Endothelial cell of umbilical vein (primary cell): ENCODE data around the gene NEMP1. TPM values are rescaled to one million over a fixed set of nuclear protein-coding genes. Genes with fewer than 3 reads are reported as not detected.

Experiments
- BruUV-seq: library from RNA; stranded (reverse); fragments of 400-500 nt; replicated peaks from 2 replicates; lab custom pipeline; 2021; lab: Mats Ljungman, UMichigan
- CTCF ChIA-PET: fragments of 300-600, 350-600 bp; sonication (Branson Sonifier 250); formaldehyde crosslinking; loops from one replicate; lab custom pipeline; 2021; ENCODE audit warnings: antibody characterized with exemption, inconsistent platforms; lab: Charles Lee
- POLR2A ChIA-PET: fragments of 300-600, 350-600 bp; sonication (Branson Sonifier 250); formaldehyde crosslinking; loops from one replicate; lab custom pipeline; 2021; ENCODE audit warnings: antibody characterized with exemption, inconsistent platforms; lab: Charles Lee
- DNase-seq: peaks from one replicate; pipeline ENCODE4 v3.0.0-alpha.2; 2011; ENCODE audit warnings: low read depth, low spot score
- FAIRE-seq: peaks from 2 replicates; lab custom pipeline; 2011; peaks lifted over from hg19 to GRCh38; lab: Jason Lieb, UNC
- H2AFZ ChIP-seq: 2 replicates; pipeline ENCODE4 v1.6.0; 2012; ENCODE audit warnings: low read depth, low read length, control low read depth, inconsistent platforms
- H3K27ac ChIP-seq: 2 replicates; pipeline ENCODE4 v1.5.1; 2011; ENCODE audit warnings: low read depth, mild to moderate bottlenecking, control low read depth, low read length, moderate library complexity; ENCODE audit not compliant: insufficient read depth
- H3K27me3 ChIP-seq, 2 experiments: 2 replicates each; pipeline versions ENCODE4 v1.6.0 to v1.6.1; 2011; ENCODE audit warnings: low read length in 2 of 2, mixed read lengths in 1 of 2; ENCODE audit not compliant: control insufficient read depth in 2 of 2, insufficient read depth in 2 of 2
- H3K36me3 ChIP-seq, 2 experiments: 2 replicates in 1 of 2; 3 replicates in 1 of 2; pipeline ENCODE4 v1.5.1; 2011; ENCODE audit warnings: low read length in 2 of 2, mild to moderate bottlenecking in 1 of 2, moderate library complexity in 1 of 2; ENCODE audit not compliant: control insufficient read depth in 2 of 2, insufficient read depth in 2 of 2; ENCODE audit errors: extremely low read depth in 1 of 2
- H3K4me1 ChIP-seq: 3 replicates; pipeline ENCODE4 v1.5.1; 2011; ENCODE audit warnings: mild to moderate bottlenecking, low read length; ENCODE audit not compliant: control insufficient read depth, insufficient read depth; ENCODE audit errors: extremely low read depth
- H3K4me2 ChIP-seq: 2 replicates; pipeline ENCODE4 v1.6.1; 2011; ENCODE audit warnings: low read length, control low read depth, mixed read lengths; ENCODE audit not compliant: insufficient read depth
- H3K4me3 ChIP-seq, 3 experiments: fragments of 200-600 bp in 1 of 3; sonication (generic), shearing (Covaris generic) in 1 of 3; replicated peaks in 1 of 3; 2 replicates each; pipeline ENCODE4 v1.5.1; 2011 to 2016; ENCODE audit warnings: control low read depth in 3 of 3, low read length in 3 of 3, mild to moderate bottlenecking in 2 of 3, inconsistent platforms in 1 of 3, low read depth in 1 of 3, moderate library complexity in 1 of 3; ENCODE audit not compliant: insufficient read depth in 1 of 3
- H3K79me2 ChIP-seq: 2 replicates; pipeline ENCODE4 v1.6.0; 2012; ENCODE audit warnings: low read length, inconsistent platforms; ENCODE audit not compliant: control insufficient read depth, insufficient read depth
- H3K9ac ChIP-seq: replicated peaks from 2 replicates; pipeline ENCODE3; 2011; ENCODE audit warnings: low read length, control low read depth; ENCODE audit not compliant: insufficient read depth; ENCODE audit errors: extremely low read depth
- H3K9me1 ChIP-seq: replicated peaks from 3 replicates; pipeline ENCODE4 v1.6.0; 2011; ENCODE audit warnings: mild to moderate bottlenecking, low read length; ENCODE audit not compliant: control insufficient read depth, insufficient read depth; ENCODE audit errors: extremely low read depth
- H3K9me3 ChIP-seq: replicated peaks from 2 replicates; pipeline ENCODE4 v1.5.1; 2012; ENCODE audit warnings: low read length, inconsistent platforms; ENCODE audit not compliant: control insufficient read depth, insufficient read depth
- H4K20me1 ChIP-seq: replicated peaks from 2 replicates; pipeline ENCODE3; 2011; ENCODE audit warnings: mild to moderate bottlenecking, low read length; ENCODE audit not compliant: control insufficient read depth, insufficient read depth; ENCODE audit errors: extremely low read depth
- CTCF ChIP-seq, 2 donors: IDR thresholded peaks; 1 replicate in 1 of 2; 2 replicates in 1 of 2; pipeline ENCODE4 v1.5.1; 2011; ENCODE audit warnings: low read length in 2 of 2, mild to moderate bottlenecking in 2 of 2, moderate library complexity in 2 of 2, control low read depth in 1 of 2, inconsistent platforms in 1 of 2, low read depth in 1 of 2; ENCODE audit not compliant: insufficient read depth in 1 of 2; ENCODE audit errors: extremely low read depth in 1 of 2
- EZH2 ChIP-seq: IDR thresholded peaks from 2 replicates; pipeline ENCODE4 v1.6.1; 2012; ENCODE audit warnings: borderline replicate concordance, low read depth, mild to moderate bottlenecking, moderate library complexity, low read length, inconsistent platforms; ENCODE audit not compliant: severe bottlenecking
- FOS ChIP-seq: IDR thresholded peaks from 2 replicates; pipeline ENCODE4 v1.6.1; 2011; ENCODE audit warnings: mild to moderate bottlenecking, low read length, moderate library complexity, borderline replicate concordance; ENCODE audit not compliant: insufficient read depth
- GATA2 ChIP-seq: IDR thresholded peaks from 2 replicates; pipeline ENCODE4 v1.7.0; 2011; ENCODE audit warnings: low read depth, mild to moderate bottlenecking, moderate library complexity, mixed read lengths, low read length; ENCODE audit not compliant: insufficient read length, insufficient read depth
- JUN ChIP-seq: IDR thresholded peaks from 2 replicates; pipeline ENCODE4 v1.6.1; 2011; ENCODE audit warnings: borderline replicate concordance, low read depth; ENCODE audit not compliant: insufficient read length, insufficient read depth
- MAX ChIP-seq: IDR thresholded peaks from 2 replicates; pipeline ENCODE4 v1.6.1; 2011; ENCODE audit not compliant: insufficient read depth, insufficient read length
- MYC ChIP-seq: IDR thresholded peaks from one replicate; pipeline ENCODE4 v1.6.1; 2011; ENCODE audit warnings: mild to moderate bottlenecking, low read depth, low read length
- POLR2A ChIP-seq: IDR thresholded peaks from 2 replicates; pipeline ENCODE4 v1.6.1; 2012; ENCODE audit warnings: low read depth, mild to moderate bottlenecking, control low read depth, low read length
- POLR2AphosphoS5 ChIP-seq: IDR thresholded peaks from 2 replicates; pipeline ENCODE4 v1.6.1; 2012; ENCODE audit warnings: low read depth, mild to moderate bottlenecking, control low read depth, low read length, moderate library complexity; ENCODE audit not compliant: insufficient read depth
- dilution Hi-C: fragments of 300-500 bp; cut with MboI; formaldehyde crosslinking; loops from one replicate; pipeline ENCODE4 v1.15.0; 2019; ENCODE audit warnings: low sequenced_read_pairs; ENCODE audit not compliant: extremely low pct_ligation_motif_present
- intact Hi-C: fragments of 100-400 bp; cut with micrococcal nuclease; formaldehyde crosslinking; loops from one replicate; pipeline ENCODE4 v1.10.0; 2022
- polyA plus RNA-seq, 4 experiments: library from polyadenylated mRNA; depleted of rRNA in 3 of 4; stranded (reverse) in 3 of 4; unstranded in 1 of 4; fragments of >200 nt; gene quantifications; 2 replicates each; pipeline versions ENCODE4 v1.2.1 to v1.2.3, GENCODE V29; 2011 to 2012; ENCODE audit warnings: missing spikeins in 1 of 4
- total RNA-seq: library from RNA; stranded (reverse); gene quantifications from 2 replicates; pipeline ENCODE4 v1.2.3, GENCODE V29; 2021

NEMP1 gene
- total and polyA plus RNA-seq, 2 donors (not counting 3 experiments of a cell fraction or from before 2014, with no cell fraction given), result 10.8 to 21.5 TPM

GRCh38 chr12:57096099-57096572, 17.5 kb upstream of the NEMP1 start:
- H4K20me1 ChIP-seq, result no peaks in the 10 kb centered on the region
- H3K9ac ChIP-seq, result no peak overlapping the region
- H3K4me1 ChIP-seq, result peaks cover 8% of the 10 kb centered on the region
- no peak for FAIRE-seq
- H3K9me1 ChIP-seq, result no peaks in the 10 kb centered on the region
- no peak overlapping the region for H3K4me2 ChIP-seq
- no TSS peak for BruUV-seq
- no peak overlapping the region for H2AFZ ChIP-seq
- H3K79me2 ChIP-seq, result no peaks in the 10 kb centered on the region
- TF ChIP-seq CTCF (IDR thresholded peaks at IDR 0.05; ENCODE audit: extremely low read depth in 1 of 2, insufficient read depth in 1 of 2, low read depth in 1 of 2, low read length in 2 of 2) (no peak), MAX (no peak), GATA2 (no peak), JUN (no peak), POLR2A (no peak), FOS (no peak), MYC (no peak), POLR2AphosphoS5 (no peak), EZH2 (no peak)
- ChIA-PET POLR2A (no interaction called here), CTCF (interaction anchor here (1.5 to 14.4 kb wide), 2 partner anchors 15 to 27 kb away, joined by 6 to 158 read pairs; partner anchors contain the start of gene STAT6)
- H3K4me3 ChIP-seq, result no peak overlapping the region
- H3K36me3 ChIP-seq, result peaks cover 4 to 50% of the 10 kb centered on the region in 2 experiments
- dilution Hi-C loops, result no loop called here
- H3K27ac ChIP-seq, result no peak overlapping the region
- DNase-seq, result no peak
- no peaks in the 10 kb centered on the region for H3K9me3 ChIP-seq
- no peaks in the 10 kb centered on the region for H3K27me3 ChIP-seq
- intact Hi-C loops, result no loop called here
